HS-27A (cell line): ENCODE measurements around the gene TAS1R1.
"Not testable (repeated sequence)": the region's sequence is repeated elsewhere in the genome, so short reads cannot be mapped to it uniquely, and the experiment has no call there.

Experiments
- DNase-seq: peaks from one replicate; pipeline ENCODE4 v3.0.0-alpha.2; 2012; ENCODE audit warnings: low read depth, missing footprints

Gene TAS1R1

GRCh38 chr1:6591222-6591621 lies 36.1 kb downstream of the TAS1R1 start:
- no peak for DNase-seq

- no peak for DNase-seq
Measured at GRCh38 chr1:6591644-6592043, 36.5 kb downstream of the TAS1R1 start.

- DNase-seq: no peak
Measured at GRCh38 chr1:6592441-6592840, 37.3 kb downstream of the TAS1R1 start.

GRCh38 chr1:6592865-6593593 lies 37.9 kb downstream of the TAS1R1 start:
- DNase-seq: no peak

GRCh38 chr1:6593810-6594209 lies 38.7 kb downstream of the TAS1R1 start:
- no peak for DNase-seq

GRCh38 chr1:6594977-6595740 lies 40.1 kb downstream of the TAS1R1 start:
- no peak for DNase-seq

GRCh38 chr1:6596351-6596750 lies 41.2 kb downstream of the TAS1R1 start:
- no peak for DNase-seq

GRCh38 chr1:6596886-6597776 lies 42.0 kb downstream of the TAS1R1 start:
- no peak for DNase-seq

GRCh38 chr1:6597777-6598131 lies 42.6 kb downstream of the TAS1R1 start:
- no peak for DNase-seq

- DNase-seq: no peak
Measured at GRCh38 chr1:6599141-6599975, 44.3 kb downstream of the TAS1R1 start.

GRCh38 chr1:6599991-6600390 lies 44.9 kb downstream of the TAS1R1 start:
- DNase-seq: not testable (repeated sequence)

- no peak for DNase-seq
Measured at GRCh38 chr1:6600410-6601048, 45.4 kb downstream of the TAS1R1 start.

- DNase-seq: peak; percentile 90
Measured at GRCh38 chr1:6601049-6601922, 46.2 kb downstream of the TAS1R1 start.

GRCh38 chr1:6601923-6602668 lies 47.0 kb downstream of the TAS1R1 start:
- peak; percentile 31 for DNase-seq

GRCh38 chr1:6602669-6603237 lies 47.6 kb downstream of the TAS1R1 start, which contains the start of gene KLHL21:
KLHL21 (minus strand) TSS chr1:6602869; CDS start chr1:6602817, 52 bp downstream.
- DNase-seq: peak; percentile 61

- peak; percentile 68 for DNase-seq
Measured at GRCh38 chr1:6603238-6603914, 48.3 kb downstream of the TAS1R1 start.

- peak; percentile 72 for DNase-seq
Measured at GRCh38 chr1:6603915-6604558, 48.9 kb downstream of the TAS1R1 start.
